ENCODE data around the gene TH. TPM values are rescaled to one million over a fixed set of nuclear protein-coding genes. Genes with fewer than 3 reads are reported as not detected.

The TH gene
- total and polyA plus RNA-seq, 2 experiments from 2014 or later = 0.34 TPM; not detected in 1

DNA sequence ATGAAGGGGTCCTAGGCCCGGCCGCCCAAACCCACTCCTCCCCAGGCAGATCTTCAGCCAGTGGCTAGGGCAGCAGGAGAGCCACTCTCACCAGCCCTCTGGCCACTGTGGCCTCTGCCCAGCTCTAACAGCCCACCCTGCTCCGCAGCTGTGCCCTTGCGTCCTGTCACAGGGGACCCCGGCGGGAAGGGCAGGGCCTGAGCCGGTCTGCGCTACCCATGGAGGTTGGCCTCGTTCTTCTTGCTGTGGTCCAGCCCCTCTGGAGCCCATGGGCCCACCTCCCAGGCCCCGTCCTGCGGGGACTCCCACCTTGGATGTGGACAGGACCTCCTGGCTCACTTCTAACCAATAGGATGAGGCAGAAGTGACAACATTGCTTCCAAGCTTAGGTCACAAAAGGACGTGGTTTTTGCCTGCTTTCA, 38.3 kb upstream of the TH start:
- Histone ChIP-seq H3K4me3 (no peak overlapping the region), H3K4me2 (no peak overlapping the region), H2AFZ (no peak overlapping the region), H3K27me3 (ENCODE audit: insufficient read depth) (no peaks in the 10 kb centered on the region), H3F3A (replicated peaks; ENCODE audit: low read depth) (no peaks in the 10 kb centered on the region), H3K27ac (ENCODE audit: low read depth) (no peak overlapping the region), H3K79me2 (replicated peaks; ENCODE audit: insufficient read depth) (no peaks in the 10 kb centered on the region), H4K20me1 (replicated peaks; ENCODE audit: insufficient read depth) (no peaks in the 10 kb centered on the region), H3K4me1 (ENCODE audit: insufficient read depth) (peaks cover 10% of the 10 kb centered on the region; the same call in 1 of the 2 replicates), H3K9me2 (ENCODE audit: insufficient read depth) (no peaks in the 10 kb centered on the region), H3K36me3 (ENCODE audit: insufficient read depth) (no peaks in the 10 kb centered on the region)
- H3K4me1 Mint-ChIP-seq = peaks cover 23% of the 10 kb centered on the region
- peaks cover 3% of the 10 kb centered on the region; the same call in 2 of the 3 replicates for H3K9me3 Mint-ChIP-seq
- H3K27ac Mint-ChIP-seq = no peak overlapping the region
- TF ChIP-seq, protein P1, sequence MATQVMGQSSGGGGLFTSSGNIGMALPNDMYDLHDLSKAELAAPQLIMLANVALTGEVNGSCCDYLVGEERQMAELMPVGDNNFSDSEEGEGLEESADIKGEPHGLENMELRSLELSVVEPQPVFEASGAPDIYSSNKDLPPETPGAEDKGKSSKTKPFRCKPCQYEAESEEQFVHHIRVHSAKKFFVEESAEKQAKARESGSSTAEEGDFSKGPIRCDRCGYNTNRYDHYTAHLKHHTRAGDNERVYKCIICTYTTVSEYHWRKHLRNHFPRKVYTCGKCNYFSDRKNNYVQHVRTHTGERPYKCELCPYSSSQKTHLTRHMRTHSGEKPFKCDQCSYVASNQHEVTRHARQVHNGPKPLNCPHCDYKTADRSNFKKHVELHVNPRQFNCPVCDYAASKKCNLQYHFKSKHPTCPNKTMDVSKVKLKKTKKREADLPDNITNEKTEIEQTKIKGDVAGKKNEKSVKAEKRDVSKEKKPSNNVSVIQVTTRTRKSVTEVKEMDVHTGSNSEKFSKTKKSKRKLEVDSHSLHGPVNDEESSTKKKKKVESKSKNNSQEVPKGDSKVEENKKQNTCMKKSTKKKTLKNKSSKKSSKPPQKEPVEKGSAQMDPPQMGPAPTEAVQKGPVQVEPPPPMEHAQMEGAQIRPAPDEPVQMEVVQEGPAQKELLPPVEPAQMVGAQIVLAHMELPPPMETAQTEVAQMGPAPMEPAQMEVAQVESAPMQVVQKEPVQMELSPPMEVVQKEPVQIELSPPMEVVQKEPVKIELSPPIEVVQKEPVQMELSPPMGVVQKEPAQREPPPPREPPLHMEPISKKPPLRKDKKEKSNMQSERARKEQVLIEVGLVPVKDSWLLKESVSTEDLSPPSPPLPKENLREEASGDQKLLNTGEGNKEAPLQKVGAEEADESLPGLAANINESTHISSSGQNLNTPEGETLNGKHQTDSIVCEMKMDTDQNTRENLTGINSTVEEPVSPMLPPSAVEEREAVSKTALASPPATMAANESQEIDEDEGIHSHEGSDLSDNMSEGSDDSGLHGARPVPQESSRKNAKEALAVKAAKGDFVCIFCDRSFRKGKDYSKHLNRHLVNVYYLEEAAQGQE (IDR thresholded peaks at IDR 0.05; ENCODE audit: unreplicated experiment) = no peak
- TF ChIP-seq EZH2phosphoT487 (IDR thresholded peaks at IDR 0.05; ENCODE audit: unreplicated experiment) = no peak
- no peak for TF ChIP-seq CTCF (conservative IDR thresholded peaks at IDR 0.05; ENCODE audit: low read depth in 2 of 2)
- TF ChIP-seq ZNF114 (CRISPR knock-in tag; IDR thresholded peaks at IDR 0.05) = no peak
- no peak for TF ChIP-seq STAT1 (IDR thresholded peaks at IDR 0.05; ENCODE audit: unreplicated experiment)
- no peak for TF ChIP-seq ZNF462 (CRISPR knock-in tag; IDR thresholded peaks at IDR 0.05)
- TF ChIP-seq ZNF331 (CRISPR knock-in tag; IDR thresholded peaks at IDR 0.05; ENCODE audit: low read depth) = no peak
- TF ChIP-seq POLR2AphosphoS5 (IDR thresholded peaks at IDR 0.05; ENCODE audit: low read depth) = no peak
- TF ChIP-seq NANOG (IDR thresholded peaks at IDR 0.05; ENCODE audit: borderline replicate concordance) = no peak
- no peak for TF ChIP-seq JUNB (IDR thresholded peaks at IDR 0.05; ENCODE audit: unreplicated experiment)
- no peak for TF ChIP-seq ETS1 (IDR thresholded peaks at IDR 0.05)
- no peak for TF ChIP-seq EZH2 (IDR thresholded peaks at IDR 0.05; ENCODE audit: low read depth, unreplicated experiment)
- no peak for TF ChIP-seq CREB1 (CRISPR knock-in tag; IDR thresholded peaks at IDR 0.05; ENCODE audit: low read depth)
- H3K36me3 Mint-ChIP-seq (ENCODE audit: low read depth) = no peaks in the 10 kb centered on the region
- H3K27me3 Mint-ChIP-seq (ENCODE audit: insufficient read depth, low read depth, poor library complexity) = peaks cover 26% of the 10 kb centered on the region
- H3K4me3 Mint-ChIP-seq = no peak overlapping the region
- ATAC-seq (no peak), DNase-seq (ENCODE audit: low spot score) (no peak)

Data from GM23338 (cell line).